Skeletal muscle satellite cell (primary cell): ENCODE results near the gene DCTN1.

Source experiments
- H3K27me3 ChIP-seq: 2 replicates; pipeline ENCODE4 v1.7.0; 2013; ENCODE audit warnings: low read length; ENCODE audit not compliant: control insufficient read depth, insufficient read depth
- H3K36me3 ChIP-seq: 2 replicates; pipeline ENCODE4 v1.7.0; 2013; ENCODE audit warnings: mild to moderate bottlenecking, control low read depth, low read length; ENCODE audit not compliant: insufficient read depth
- H3K4me1 ChIP-seq: 2 replicates; pipeline ENCODE4 v1.7.0; 2013; ENCODE audit warnings: low read length; ENCODE audit not compliant: control insufficient read depth, insufficient read depth
- H3K4me2 ChIP-seq: 2 replicates; pipeline ENCODE4 v1.7.0; 2013; ENCODE audit warnings: mild to moderate bottlenecking, low read length
- H3K4me3 ChIP-seq: 2 replicates; pipeline ENCODE4 v1.7.0; 2013; ENCODE audit warnings: low read length
- H3K9ac ChIP-seq: 2 replicates; pipeline ENCODE4 v1.7.0; 2013; ENCODE audit warnings: mild to moderate bottlenecking, low read depth, low read length, moderate library complexity
- H3K9me3 ChIP-seq: replicated peaks from 2 replicates; pipeline ENCODE4 v1.7.0; 2013; ENCODE audit warnings: mild to moderate bottlenecking, control low read depth, low read length

The DCTN1 gene

DNA sequence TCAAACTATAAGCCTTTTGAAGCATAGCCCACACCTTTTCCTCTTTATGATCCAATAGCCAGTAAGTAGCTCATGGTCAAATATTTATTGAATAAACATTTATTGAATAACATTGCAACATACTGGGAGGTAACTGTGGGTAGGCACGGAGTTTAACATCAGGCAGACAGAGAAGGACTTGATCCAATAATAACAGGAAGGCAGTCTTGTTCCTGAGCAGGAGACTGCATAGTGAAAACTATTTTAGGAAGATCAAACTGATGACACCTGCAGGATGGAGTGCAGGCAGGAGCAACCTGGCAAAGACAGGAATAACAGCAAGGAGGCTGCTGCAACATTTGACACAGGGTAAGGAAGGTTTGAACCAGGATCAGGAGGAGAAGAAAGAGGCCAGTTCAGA lies 3.1 kb upstream of the DCTN1 start:
- Histone ChIP-seq H3K27me3 (no peaks in the 10 kb centered on the region), H3K4me2 (peak overlapping the region; percentile 55), H3K9me3 (no peaks in the 10 kb centered on the region), H3K36me3 (peaks cover 10% of the 10 kb centered on the region), H3K4me1 (peaks cover 53% of the 10 kb centered on the region), H3K9ac (peak overlapping the region; percentile 15), H3K4me3 (no peak overlapping the region)

DNA sequence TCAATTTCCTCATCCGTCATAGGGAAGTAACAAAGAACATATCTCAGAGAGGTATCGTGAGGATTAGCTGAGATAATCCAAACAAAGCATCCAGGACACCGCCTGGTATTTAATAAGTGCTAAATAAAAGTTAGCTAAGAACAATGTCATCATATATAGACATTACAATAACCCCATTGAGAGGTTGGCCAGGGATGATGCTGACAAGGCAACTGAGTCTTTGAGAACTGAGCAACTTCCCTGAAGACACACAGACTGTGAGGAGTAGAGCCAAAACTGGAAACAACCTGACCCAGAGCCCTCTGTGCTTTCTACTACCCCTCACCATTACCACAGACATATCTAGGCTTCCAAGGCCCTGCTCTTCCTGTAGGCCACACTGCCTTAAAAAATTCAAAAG lies 1.6 kb upstream of the DCTN1 start:
- peaks cover 22% of the 10 kb centered on the region for H3K36me3 ChIP-seq
- H3K9ac ChIP-seq = no peak overlapping the region
- H3K4me1 ChIP-seq = peaks cover 39% of the 10 kb centered on the region
- no peaks in the 10 kb centered on the region for H3K27me3 ChIP-seq
- H3K9me3 ChIP-seq = no peaks in the 10 kb centered on the region
- H3K4me3 ChIP-seq = no peak overlapping the region
- H3K4me2 ChIP-seq = no peak overlapping the region

DNA sequence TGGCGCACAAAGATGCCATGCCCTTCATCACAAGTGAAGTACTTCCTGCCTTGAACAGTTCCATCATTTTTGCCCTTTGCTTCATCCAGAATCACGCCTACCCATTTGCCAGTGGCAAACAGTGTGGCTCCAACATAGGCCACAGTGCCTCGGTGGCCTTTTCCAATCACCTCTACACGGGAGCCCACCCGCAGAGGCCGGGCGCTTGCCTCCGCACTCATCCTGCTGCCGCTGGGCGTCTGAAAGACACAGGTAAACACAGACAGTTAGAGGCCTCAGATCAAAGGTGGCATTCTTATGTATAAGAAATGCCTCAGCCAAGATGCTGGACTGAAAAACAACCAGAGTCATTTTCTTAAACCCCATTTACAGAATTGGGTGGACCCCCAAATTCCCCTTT lies 2.1 kb downstream of the DCTN1 start:
- Histone ChIP-seq H3K4me1 (peaks cover 29% of the 10 kb centered on the region), H3K4me3 (no peak overlapping the region), H3K9me3 (no peaks in the 10 kb centered on the region), H3K9ac (no peak overlapping the region), H3K4me2 (no peak overlapping the region), H3K27me3 (no peaks in the 10 kb centered on the region), H3K36me3 (peaks cover 23% of the 10 kb centered on the region)

DNA sequence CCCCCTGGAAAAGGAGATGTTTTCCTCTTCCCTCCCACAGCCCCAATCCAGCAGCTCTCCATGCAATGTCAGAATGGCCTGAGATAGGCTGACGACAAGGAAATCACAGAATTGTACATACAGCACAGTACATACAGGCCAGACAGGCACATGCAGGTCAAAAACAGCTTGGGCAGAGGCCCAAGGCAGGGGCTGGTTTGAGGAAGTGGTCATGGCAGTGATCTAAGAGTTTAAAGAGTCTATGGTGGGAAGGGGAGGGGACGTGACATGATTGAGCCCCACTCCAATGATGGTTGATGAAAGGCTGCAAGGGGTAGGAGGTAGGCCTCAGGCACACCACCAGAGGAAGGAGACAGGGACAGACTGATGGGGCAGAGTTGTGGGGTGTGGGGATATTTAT lies 4.3 kb downstream of the DCTN1 start:
- Histone ChIP-seq H3K36me3 (peaks cover 39% of the 10 kb centered on the region), H3K4me3 (no peak overlapping the region), H3K9ac (no peak overlapping the region), H3K4me2 (no peak overlapping the region), H3K4me1 (peaks cover 29% of the 10 kb centered on the region), H3K27me3 (no peaks in the 10 kb centered on the region), H3K9me3 (no peaks in the 10 kb centered on the region)

DNA sequence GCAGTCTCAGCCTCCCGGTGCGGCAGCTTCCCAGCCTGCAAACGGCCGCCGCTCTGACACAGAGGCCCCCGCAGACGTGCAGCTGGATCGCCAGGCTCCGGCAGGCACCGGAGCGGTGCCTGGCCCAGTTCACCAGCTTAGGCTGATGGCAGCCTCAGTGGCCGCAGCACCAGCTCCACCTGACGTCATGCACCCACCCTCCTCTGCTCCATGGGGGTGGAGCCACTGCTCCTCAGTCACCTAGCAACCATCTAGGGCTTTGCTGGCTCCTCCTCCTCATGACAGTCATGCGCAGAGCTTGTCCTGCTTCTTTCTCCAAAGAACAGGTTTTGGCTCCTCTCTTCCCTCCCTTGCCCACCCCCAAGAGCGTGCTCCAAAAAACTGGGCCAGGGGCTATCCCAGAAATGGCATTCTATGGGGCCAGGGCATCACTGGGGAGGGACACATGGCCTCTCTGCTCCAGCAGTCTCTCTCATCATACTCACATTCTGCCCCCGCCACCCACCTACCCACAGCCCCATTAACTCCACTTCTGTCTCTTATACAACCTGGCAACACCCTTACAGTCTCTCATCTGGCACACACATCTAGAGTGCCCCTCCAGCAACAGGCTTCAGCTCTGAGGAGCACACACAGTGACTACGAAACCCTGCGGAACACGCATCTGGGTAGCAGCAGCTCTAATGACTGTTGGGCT lies 5.5 kb downstream of the DCTN1 start:
- H3K4me1 ChIP-seq = peaks cover 17% of the 10 kb centered on the region
- H3K4me2 ChIP-seq = peak overlapping the region; percentile 57
- no peaks in the 10 kb centered on the region for H3K27me3 ChIP-seq
- no peak overlapping the region for H3K4me3 ChIP-seq
- no peak overlapping the region for H3K9ac ChIP-seq
- H3K36me3 ChIP-seq = peaks cover 50% of the 10 kb centered on the region
- no peaks in the 10 kb centered on the region for H3K9me3 ChIP-seq

DNA sequence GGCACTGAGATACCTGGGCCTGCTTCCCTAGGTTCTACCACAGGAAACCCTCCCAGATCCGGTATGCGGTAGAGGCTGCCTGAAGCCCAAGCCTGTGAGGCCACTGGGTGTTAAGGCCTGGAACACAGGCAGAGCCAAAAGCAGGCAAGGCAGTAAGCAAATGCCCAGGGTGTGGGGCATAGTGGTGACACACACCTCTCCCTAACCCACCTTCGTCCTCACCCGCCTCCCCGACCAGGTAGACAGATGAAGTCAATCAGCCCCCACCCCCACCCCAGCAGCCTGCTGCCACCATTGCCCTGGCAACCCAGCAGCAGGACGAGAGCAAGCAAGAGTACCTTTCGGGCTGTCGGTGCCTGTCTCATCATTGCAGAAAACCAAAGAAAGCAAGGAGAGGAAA lies 6.1 kb downstream of the DCTN1 start:
- H3K36me3 ChIP-seq = peaks cover 55% of the 10 kb centered on the region
- H3K4me3 ChIP-seq = no peak overlapping the region
- no peaks in the 10 kb centered on the region for H3K27me3 ChIP-seq
- no peaks in the 10 kb centered on the region for H3K9me3 ChIP-seq
- H3K9ac ChIP-seq = no peak overlapping the region
- H3K4me1 ChIP-seq = peaks cover 12% of the 10 kb centered on the region
- H3K4me2 ChIP-seq = peak overlapping the region; percentile 57

DNA sequence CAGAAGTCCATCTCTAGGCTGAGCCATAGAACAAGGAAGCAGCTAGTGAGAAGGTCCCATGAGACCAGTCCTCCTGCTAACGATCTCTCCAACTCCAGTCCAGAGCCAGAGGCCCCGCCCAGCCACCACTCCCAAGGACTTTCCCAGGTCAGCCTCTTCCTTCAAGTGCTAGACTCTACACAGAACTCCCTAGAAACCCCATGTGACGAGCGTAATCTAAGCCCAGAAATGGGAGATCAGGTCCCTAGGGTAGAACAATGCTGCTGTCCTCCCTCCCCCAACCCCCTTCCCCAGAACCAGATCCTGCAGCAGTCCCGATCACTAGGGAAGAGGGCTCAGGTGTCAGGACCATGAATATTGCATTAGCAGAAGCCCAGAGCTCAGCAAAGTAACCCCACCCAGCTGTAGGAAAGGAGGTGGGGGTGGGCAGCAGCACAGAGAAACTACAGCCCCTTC lies 6.9 kb downstream of the DCTN1 start:
- Histone ChIP-seq H3K4me3 (no peak overlapping the region), H3K27me3 (no peaks in the 10 kb centered on the region), H3K9me3 (no peaks in the 10 kb centered on the region), H3K9ac (no peak overlapping the region), H3K4me1 (peaks cover 12% of the 10 kb centered on the region), H3K36me3 (peaks cover 62% of the 10 kb centered on the region), H3K4me2 (no peak overlapping the region)

DNA sequence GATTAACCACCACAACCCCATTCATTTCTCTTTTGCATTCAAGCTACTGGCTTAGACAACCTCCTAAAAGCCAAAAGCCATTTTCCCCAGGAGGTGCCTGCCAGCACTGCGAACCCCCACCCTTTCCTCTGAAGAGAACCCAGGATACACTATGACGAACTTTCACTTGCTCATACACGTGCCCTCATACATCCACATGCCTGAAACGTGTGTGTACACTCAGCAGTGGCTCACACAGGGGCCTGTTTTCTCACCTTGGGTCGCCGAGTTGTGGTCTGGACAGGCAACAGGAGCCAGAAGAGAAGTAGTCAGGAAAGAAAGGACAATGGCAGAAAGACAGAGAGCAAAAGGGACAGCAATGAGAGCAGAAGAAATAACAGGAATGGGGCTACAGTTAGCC lies 7.4 kb downstream of the DCTN1 start:
- Histone ChIP-seq H3K36me3 (peaks cover 65% of the 10 kb centered on the region), H3K9ac (no peak overlapping the region), H3K9me3 (no peaks in the 10 kb centered on the region), H3K4me1 (peaks cover 12% of the 10 kb centered on the region), H3K4me3 (no peak overlapping the region), H3K4me2 (no peak overlapping the region), H3K27me3 (no peaks in the 10 kb centered on the region)

DNA sequence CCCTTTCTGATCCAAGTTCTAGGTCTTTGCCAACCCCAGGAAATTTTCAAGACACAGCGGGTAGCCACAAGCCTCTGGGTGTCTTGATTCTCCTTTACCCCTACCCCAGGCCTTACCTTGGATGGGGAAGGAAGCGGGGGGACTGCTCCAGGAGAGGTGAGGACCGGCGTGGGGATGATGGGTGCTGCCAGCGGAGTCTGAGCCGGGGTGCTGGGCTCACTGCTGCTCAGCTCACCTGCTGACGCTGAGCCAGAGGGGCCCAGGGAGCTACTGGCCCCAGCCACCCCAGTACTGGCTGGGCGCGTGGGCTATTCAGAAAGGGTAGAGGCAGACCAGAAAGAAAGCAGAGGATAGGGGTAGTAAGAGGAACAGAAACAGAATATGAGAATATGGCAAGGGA lies 8.7 kb downstream of the DCTN1 start:
- no peak overlapping the region for H3K4me2 ChIP-seq
- no peaks in the 10 kb centered on the region for H3K9me3 ChIP-seq
- no peaks in the 10 kb centered on the region for H3K27me3 ChIP-seq
- no peak overlapping the region for H3K4me3 ChIP-seq
- H3K9ac ChIP-seq = no peak overlapping the region
- peaks cover 65% of the 10 kb centered on the region for H3K36me3 ChIP-seq
- H3K4me1 ChIP-seq = peaks cover 12% of the 10 kb centered on the region

DNA sequence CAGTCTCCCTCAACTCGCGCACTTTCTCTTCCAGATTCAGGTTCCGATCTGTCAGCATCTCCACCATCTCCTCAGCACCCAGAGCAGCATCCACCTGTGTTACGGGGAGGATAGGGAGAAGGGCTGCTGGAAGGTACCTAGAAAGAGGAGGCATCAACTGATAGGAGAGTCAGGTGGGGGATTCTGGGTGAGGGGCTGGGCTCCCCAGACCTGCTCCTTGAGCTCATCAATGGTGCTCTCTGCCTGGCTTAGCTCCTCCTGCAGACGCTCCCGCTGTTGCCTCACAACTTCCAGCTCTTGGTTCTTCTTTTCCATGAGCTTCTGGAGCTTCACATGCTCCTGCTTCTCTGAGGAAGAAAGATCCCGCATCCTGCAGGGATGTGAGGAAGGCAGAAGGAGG lies 10.1 kb downstream of the DCTN1 start:
- Histone ChIP-seq H3K27me3 (no peaks in the 10 kb centered on the region), H3K4me2 (no peak overlapping the region), H3K9ac (no peak overlapping the region), H3K9me3 (no peaks in the 10 kb centered on the region), H3K4me3 (no peak overlapping the region), H3K4me1 (peaks cover 11% of the 10 kb centered on the region), H3K36me3 (peaks cover 72% of the 10 kb centered on the region)

DNA sequence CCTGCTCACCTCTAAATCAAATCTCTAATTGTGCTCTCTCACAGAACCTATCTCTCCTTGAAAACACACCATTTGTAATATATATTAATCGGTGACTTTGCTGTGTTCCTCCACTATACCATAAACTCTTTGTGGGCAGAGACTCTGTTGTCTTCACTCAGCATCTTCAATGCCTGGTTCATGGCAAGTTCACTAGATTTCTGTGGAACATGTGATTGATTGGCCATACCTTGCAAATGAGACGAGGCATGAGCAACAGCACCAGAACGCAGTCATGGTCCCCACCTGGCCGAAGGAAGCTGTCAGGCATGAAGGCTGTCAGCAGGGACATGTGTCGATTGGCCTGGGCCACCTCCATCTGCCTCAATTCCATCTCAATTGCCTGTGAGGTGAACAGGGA lies 11.6 kb downstream of the DCTN1 start:
- Histone ChIP-seq H3K27me3 (no peaks in the 10 kb centered on the region), H3K4me1 (peaks cover 5% of the 10 kb centered on the region), H3K4me2 (no peak overlapping the region), H3K4me3 (no peak overlapping the region), H3K9ac (no peak overlapping the region), H3K9me3 (no peaks in the 10 kb centered on the region), H3K36me3 (peaks cover 87% of the 10 kb centered on the region)

DNA sequence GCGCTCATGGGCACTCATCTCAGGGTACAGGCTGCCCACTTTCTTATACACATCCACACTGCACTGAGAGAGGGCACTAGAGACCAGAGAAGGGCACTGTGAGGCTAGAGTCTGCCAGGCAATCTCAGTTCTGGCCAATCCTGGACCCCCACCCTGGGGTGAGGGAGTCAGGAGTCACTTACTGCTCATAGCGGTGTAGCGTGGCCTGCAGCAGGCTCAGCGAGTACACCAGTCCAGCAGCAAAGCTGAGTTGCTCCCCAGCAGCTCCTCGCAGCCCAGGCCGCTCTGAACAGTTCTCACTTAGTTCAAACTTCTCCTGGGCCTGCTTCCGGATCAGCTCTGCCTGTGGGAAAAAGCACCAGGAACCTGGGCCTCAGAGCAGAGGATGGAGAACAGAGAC lies 12.3 kb downstream of the DCTN1 start:
- Histone ChIP-seq H3K36me3 (peaks cover 93% of the 10 kb centered on the region), H3K27me3 (no peaks in the 10 kb centered on the region), H3K4me1 (no peaks in the 10 kb centered on the region), H3K4me2 (no peak overlapping the region), H3K9me3 (no peaks in the 10 kb centered on the region), H3K9ac (no peak overlapping the region), H3K4me3 (no peak overlapping the region)
